SK-N-SH treated with all-trans-retinoic acid at 6 μM for 48 hours (cell line): ENCODE results near the gene PGM2.

Experiments used
- ARNTL ChIP-seq: fragments of 450-650 bp; formaldehyde crosslinking; IDR thresholded peaks from 2 replicates; pipeline ENCODE4 v1.5.0; 2020; ENCODE audit warnings: low read depth, mild to moderate bottlenecking, moderate library complexity, borderline replicate concordance
- GLIS3 ChIP-seq: fragments of 250-450 bp; sonication (Bioruptor Pico); IDR thresholded peaks from 2 replicates; pipeline ENCODE4 v1.5.0; 2020; ENCODE audit warnings: mild to moderate bottlenecking, moderate library complexity
- OSR1 ChIP-seq: fragments of 250-450 bp; sonication (Bioruptor Pico); IDR thresholded peaks from 2 replicates; pipeline ENCODE4 v1.8.0; 2022; ENCODE audit warnings: moderate library complexity, mild to moderate bottlenecking, inconsistent platforms
- ZC3H10 ChIP-seq: fragments of 250-450 bp; sonication (Bioruptor Pico); IDR thresholded peaks from 2 replicates; pipeline ENCODE4 v1.5.1; 2021; ENCODE audit warnings: mild to moderate bottlenecking, moderate library complexity
- ZFP3 ChIP-seq: fragments of 250-450 bp; sonication (Bioruptor Pico); IDR thresholded peaks from 2 replicates; pipeline ENCODE4 v1.5.0; 2020; ENCODE audit warnings: mild to moderate bottlenecking, moderate library complexity
- ZNF565 ChIP-seq: fragments of 450-650 bp; formaldehyde crosslinking; conservative IDR thresholded peaks from 2 replicates; pipeline ENCODE4 v1.5.0; 2020; ENCODE audit warnings: low read depth, mild to moderate bottlenecking, moderate library complexity
- ZNF8 ChIP-seq: fragments of 450-650 bp; formaldehyde crosslinking; IDR thresholded peaks from 2 replicates; pipeline ENCODE4 v1.5.0; 2020; ENCODE audit warnings: mild to moderate bottlenecking, moderate library complexity
- TF ChIP-seq, protein P1 (sequence below): fragments of 250-450 bp; sonication (Bioruptor Pico); IDR thresholded peaks from 2 replicates; pipeline ENCODE4 v1.8.0; 2020; ENCODE audit warnings: mild to moderate bottlenecking, moderate library complexity, borderline replicate concordance

DNA sequence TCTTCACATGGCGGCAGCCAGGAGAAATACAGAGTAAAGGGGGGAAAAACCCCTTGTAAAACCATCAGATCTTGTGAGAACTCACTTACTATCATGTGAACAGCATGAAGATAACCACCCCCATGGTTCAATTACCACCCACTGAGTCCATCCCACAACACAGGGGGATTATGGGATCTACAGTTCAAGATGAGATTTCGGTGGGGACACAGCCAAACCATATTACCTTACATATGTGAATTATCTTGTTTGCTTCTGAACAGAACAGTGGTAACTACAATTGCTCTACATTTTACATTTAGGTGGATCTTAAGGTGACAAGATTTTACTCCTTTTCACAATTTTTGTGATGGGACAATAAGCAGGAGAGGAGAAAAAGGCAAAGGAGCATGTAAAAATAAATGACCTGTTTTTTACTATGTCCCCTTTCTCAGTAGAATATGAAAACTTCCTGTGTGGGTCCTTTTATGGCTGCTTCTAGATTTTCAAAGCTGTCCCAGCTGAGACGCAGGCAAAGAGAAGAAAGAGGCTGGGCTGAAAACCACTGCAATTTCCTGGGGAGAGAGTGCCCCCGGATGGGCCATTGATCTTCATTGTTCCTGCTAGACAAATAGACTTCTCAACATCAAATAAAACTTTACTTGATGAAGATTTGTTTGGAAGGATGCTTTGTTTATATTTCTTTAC, 45.9 kb upstream of the PGM2 start:
- TF ChIP-seq OSR1 (CRISPR knock-in tag) (no peak), ZC3H10 (CRISPR knock-in tag) (no peak), ZFP3 (no peak), ZNF8 (no peak), GLIS3 (CRISPR knock-in tag) (no peak), ARNTL (CRISPR knock-in tag) (no peak), ZNF565 (CRISPR knock-in tag) (no peak)
- TF ChIP-seq, protein P1, sequence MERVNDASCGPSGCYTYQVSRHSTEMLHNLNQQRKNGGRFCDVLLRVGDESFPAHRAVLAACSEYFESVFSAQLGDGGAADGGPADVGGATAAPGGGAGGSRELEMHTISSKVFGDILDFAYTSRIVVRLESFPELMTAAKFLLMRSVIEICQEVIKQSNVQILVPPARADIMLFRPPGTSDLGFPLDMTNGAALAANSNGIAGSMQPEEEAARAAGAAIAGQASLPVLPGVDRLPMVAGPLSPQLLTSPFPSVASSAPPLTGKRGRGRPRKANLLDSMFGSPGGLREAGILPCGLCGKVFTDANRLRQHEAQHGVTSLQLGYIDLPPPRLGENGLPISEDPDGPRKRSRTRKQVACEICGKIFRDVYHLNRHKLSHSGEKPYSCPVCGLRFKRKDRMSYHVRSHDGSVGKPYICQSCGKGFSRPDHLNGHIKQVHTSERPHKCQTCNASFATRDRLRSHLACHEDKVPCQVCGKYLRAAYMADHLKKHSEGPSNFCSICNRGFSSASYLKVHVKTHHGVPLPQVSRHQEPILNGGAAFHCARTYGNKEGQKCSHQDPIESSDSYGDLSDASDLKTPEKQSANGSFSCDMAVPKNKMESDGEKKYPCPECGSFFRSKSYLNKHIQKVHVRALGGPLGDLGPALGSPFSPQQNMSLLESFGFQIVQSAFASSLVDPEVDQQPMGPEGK (CRISPR knock-in tag): no peak
